ENCODE data around the gene CCDC107.

GRCh38 chr9:35618854-35619799 is 39.0 kb upstream of the CCDC107 start:
- no peak for TF ChIP-seq POLR2A (IDR thresholded peaks at IDR 0.05)
- TF ChIP-seq CTCF (IDR thresholded peaks at IDR 0.05) = no peak

Measured in right lobe of liver (tissue), 4 donors.